GM13976 (cell line): ENCODE data around the gene ST8SIA1.

Experiments
- DNase-seq: peaks from one replicate; pipeline ENCODE4 v3.0.0; 2012; ENCODE audit warnings: low spot score
- in situ Hi-C: fragments of 300-500 bp; cut with MboI; formaldehyde crosslinking; loops from one replicate; pipeline ENCODE4 v1.12.0; 2022; ENCODE audit warnings: low sequenced_read_pairs, mixed read lengths, inconsistent platforms; ENCODE audit not compliant: unreplicated experiment
- TF ChIP-seq, protein P1 (sequence below): IDR thresholded peaks from 2 replicates; pipeline ENCODE4 v1.5.1; 2012; ENCODE audit warnings: borderline replicate concordance, mild to moderate bottlenecking; ENCODE audit not compliant: insufficient read depth; ENCODE audit errors: extremely low read depth, missing control alignments, control extremely low read depth

Gene ST8SIA1

GRCh38 chr12:22318108-22318737, 16.3 kb downstream of the ST8SIA1 start:
- in situ Hi-C loops, result no loop called here
- DNase-seq, result no peak
- TF ChIP-seq, protein P1, sequence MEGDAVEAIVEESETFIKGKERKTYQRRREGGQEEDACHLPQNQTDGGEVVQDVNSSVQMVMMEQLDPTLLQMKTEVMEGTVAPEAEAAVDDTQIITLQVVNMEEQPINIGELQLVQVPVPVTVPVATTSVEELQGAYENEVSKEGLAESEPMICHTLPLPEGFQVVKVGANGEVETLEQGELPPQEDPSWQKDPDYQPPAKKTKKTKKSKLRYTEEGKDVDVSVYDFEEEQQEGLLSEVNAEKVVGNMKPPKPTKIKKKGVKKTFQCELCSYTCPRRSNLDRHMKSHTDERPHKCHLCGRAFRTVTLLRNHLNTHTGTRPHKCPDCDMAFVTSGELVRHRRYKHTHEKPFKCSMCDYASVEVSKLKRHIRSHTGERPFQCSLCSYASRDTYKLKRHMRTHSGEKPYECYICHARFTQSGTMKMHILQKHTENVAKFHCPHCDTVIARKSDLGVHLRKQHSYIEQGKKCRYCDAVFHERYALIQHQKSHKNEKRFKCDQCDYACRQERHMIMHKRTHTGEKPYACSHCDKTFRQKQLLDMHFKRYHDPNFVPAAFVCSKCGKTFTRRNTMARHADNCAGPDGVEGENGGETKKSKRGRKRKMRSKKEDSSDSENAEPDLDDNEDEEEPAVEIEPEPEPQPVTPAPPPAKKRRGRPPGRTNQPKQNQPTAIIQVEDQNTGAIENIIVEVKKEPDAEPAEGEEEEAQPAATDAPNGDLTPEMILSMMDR, result no peak

DNA sequence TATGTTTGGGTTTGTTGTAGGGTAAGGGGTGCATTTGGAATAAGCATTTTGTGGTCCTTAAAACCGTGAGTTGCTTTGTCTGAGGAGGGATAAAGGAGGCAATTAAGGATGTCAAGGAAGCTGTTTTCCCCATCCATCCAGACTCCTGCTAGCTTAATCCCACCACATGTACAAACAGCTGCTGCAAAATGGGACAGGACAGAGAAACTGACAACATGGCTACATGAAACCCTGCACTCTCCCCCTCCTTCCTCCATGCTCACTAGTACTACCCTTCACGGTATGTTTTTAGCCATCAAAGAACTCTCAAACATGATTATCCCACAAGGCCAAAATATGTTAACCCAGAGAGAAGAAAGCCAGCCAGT, 20.6 kb downstream of the ST8SIA1 start:
- TF ChIP-seq, protein P1, result no peak
- in situ Hi-C loops, result no loop called here
- DNase-seq, result no peak

DNA sequence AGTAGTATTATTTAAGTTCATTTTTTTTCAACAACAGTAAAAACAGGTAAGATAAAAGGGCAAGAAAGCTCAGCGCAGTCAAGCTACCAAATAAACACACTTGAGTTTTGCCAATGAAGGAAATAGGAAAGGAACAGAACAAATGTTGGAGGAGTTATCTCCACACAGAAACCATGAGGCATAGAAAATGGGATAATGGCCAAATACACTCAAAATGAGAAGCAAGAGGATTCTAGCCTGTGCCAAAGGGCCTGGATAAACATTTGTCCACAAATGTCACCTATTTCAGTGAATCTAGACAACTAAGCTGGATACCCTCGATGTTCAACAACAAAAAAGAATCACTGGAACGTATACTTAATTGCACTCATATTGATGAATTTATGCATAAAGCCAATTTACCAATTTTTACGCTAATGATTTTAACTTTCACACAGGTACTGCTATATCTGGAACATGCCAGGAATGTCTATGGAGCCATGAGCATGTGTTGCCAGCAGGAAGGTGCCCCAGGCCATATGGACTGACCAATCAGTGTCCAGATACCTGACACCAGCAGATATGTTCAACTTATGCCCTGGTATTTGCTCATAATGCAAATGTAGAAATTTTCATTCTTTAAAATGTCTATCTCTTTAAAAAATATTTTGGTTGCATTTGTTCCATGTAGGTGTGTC, 21.1 kb downstream of the ST8SIA1 start:
- TF ChIP-seq, protein P1, result no peak
- in situ Hi-C loops, result no loop called here
- DNase-seq, result no peak

DNA sequence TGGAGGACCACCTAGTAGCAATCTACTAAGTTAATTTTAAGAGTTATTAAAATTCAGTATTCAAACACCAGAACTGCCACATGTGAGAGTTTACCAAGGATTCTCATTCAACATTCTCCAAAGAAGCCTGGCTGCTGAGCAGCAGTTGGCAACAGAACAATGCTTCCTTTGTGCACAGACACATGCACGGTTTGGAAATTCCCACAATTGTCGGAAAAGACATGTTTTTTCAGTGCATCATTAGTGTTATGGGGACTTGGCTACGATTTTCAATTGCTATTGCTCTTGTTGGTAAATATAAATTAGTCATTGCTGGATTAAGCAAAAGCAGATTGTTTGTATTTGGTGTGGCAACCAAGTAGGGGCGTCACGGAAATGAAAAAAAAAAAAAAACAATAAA, 22.2 kb downstream of the ST8SIA1 start:
- TF ChIP-seq, protein P1, result no peak
- in situ Hi-C loops, result no loop called here
- no peak for DNase-seq

DNA sequence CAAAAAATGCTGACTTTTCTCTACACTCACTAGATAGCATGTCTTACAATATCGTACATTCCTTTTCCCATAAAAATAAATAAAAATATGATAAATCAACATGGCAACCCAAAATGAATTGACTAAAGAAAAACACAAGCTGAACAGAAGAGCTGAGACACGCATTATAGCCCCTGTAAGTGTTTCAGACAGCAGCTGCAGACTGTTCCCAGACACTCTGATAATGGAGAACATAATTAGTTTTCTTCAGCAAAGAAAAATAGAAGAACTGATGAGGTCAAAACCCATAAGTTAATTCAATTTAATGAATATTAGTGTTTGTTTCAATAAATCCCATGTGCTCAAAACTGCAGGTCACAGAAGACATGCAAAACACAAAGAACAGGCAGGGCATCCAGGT, 23.8 kb downstream of the ST8SIA1 start:
- in situ Hi-C loops, result no loop called here
- TF ChIP-seq, protein P1, result no peak
- DNase-seq, result no peak

GRCh38 chr12:22310275-22310674, 24.2 kb downstream of the ST8SIA1 start:
- in situ Hi-C loops, result no loop called here
- TF ChIP-seq, protein P1, result no peak
- DNase-seq, result no peak
